Fibroblast of villous mesenchyme (primary cell): Measurements from ENCODE around the gene PRRC2B. TPM values are rescaled to one million over a fixed set of nuclear protein-coding genes. Genes with fewer than 3 reads are reported as not detected.
A peak's percentile ranks its signal among the peaks of the same experiment; 100 is the strongest.

Experiments used
- DNase-seq: peaks from one replicate; pipeline ENCODE4 v3.0.0-alpha.2; 2010; ENCODE audit warnings: low read depth
- H3K4me3 ChIP-seq: 2 replicates; pipeline ENCODE4 v1.5.1; 2011; ENCODE audit warnings: low read depth, mild to moderate bottlenecking, low read length
- total RNA-seq: library from RNA; depleted of rRNA; stranded (reverse); fragments of >200 nt; gene quantifications from 2 replicates; pipeline ENCODE4 v1.2.3, GENCODE V29; 2012
- TF ChIP-seq, protein P1 (sequence below): IDR thresholded peaks from 2 replicates; pipeline ENCODE4 v1.5.1; 2012; ENCODE audit warnings: low read depth, mild to moderate bottlenecking, low read length; ENCODE audit not compliant: insufficient read depth

The PRRC2B gene
- total RNA-seq, 1 donor, result 92.8 TPM

GRCh38 chr9:131500377-131500776 is 106.5 kb downstream of the PRRC2B start:
- no peak for DNase-seq
- TF ChIP-seq, protein P1, sequence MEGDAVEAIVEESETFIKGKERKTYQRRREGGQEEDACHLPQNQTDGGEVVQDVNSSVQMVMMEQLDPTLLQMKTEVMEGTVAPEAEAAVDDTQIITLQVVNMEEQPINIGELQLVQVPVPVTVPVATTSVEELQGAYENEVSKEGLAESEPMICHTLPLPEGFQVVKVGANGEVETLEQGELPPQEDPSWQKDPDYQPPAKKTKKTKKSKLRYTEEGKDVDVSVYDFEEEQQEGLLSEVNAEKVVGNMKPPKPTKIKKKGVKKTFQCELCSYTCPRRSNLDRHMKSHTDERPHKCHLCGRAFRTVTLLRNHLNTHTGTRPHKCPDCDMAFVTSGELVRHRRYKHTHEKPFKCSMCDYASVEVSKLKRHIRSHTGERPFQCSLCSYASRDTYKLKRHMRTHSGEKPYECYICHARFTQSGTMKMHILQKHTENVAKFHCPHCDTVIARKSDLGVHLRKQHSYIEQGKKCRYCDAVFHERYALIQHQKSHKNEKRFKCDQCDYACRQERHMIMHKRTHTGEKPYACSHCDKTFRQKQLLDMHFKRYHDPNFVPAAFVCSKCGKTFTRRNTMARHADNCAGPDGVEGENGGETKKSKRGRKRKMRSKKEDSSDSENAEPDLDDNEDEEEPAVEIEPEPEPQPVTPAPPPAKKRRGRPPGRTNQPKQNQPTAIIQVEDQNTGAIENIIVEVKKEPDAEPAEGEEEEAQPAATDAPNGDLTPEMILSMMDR, result no peak
- H3K4me3 ChIP-seq, result no peak overlapping the region

- H3K4me3 ChIP-seq, result no peak overlapping the region
- peak; percentile 67 for DNase-seq
- TF ChIP-seq, protein P1, result no peak
Measured at GRCh38 chr9:131500939-131501541, 107.2 kb downstream of the PRRC2B start.

DNA sequence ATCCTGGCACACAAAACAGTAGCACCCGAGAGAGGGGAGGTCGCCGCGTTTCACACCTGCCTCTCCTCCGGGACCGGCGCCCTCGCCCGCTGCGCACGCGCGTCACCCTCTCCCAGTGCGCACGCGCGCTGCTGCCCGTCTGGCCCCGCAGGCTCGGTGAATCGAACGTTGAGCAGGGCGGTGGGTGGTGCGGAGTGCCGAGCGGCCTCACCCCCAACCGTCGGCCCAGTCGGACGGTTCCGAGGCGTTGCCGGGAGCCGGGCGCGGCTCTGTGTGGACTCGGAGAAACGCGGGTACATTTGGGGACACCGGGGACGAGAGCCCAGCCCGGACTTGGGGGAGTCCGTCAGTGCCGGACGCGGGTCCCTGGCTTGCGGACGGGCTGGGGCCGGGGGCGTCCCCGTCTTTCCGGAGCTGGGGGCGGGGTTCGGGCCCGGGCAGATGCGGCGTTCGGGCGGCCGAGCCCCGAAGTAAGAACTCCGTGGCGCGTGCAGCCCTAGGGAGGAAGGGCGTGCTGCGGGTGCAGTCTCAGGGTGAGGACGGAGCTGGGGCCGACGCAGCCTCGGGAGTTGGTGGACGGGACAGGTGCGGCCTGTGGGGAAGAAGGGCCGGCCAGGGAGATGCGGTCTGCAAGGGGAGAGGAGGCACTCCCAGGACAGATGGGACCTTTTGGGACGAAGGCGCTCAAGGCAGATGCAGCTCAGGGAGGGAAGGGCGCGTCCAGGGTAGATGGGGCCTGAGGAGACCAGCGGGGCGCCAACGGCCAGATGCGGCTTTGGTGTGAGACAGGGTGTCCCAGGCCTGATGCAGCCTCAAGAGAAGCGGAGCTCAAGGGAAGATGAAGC is 109.1 kb downstream of the PRRC2B start, which contains the start of gene POMT1:
Gene POMT1 (plus strand): TSS at position 138 of the 845 bp plus-strand sequence. CDS start 1,301 bp downstream, outside the sequence.
- TF ChIP-seq, protein P1, result no peak
- DNase-seq, result peak; percentile 77
- peak within 1 kb of the TSS; percentile 88 for H3K4me3 ChIP-seq

DNA sequence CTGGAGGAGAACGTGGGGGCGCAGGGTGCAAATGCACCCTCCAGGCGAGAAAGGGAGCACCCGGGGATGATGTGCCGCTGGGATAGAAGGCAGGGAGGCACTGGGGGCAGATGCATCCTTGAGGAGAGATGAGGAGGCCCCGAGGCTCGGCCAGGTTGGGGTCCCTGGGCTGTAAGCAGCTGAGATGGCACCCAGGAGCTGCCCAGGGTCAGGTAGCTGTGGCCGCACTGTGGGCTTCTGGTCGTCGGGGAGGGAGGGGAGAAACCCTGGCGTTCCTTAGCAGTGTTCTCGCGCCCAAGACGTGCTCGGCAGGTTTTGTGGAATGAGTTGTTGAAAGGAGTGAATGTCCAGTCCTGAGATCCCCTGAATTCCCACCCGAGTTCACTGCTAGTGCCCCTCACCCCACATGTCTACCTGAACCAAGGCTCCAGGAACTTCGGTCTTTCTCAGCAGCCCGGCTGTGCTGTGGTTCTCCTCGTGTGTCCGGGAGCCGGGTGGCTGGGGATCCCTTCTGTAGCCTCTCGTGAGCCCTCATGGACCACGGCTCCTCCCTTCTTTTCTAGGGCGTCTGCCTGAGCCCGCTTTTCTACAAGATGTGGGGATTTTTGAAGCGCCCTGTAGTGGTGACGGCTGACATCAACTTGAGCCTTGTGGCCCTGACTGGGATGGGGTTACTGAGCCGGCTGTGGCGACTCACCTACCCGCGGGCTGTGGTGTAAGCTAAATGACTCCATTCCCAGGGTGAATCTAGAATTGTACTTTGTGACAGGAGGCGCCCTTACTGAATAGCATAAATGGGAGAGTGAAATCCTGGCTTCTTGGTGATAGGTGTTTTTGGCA is 110.0 kb downstream of the PRRC2B start:
- TF ChIP-seq, protein P1, result no peak
- peak overlapping the region; percentile 88 for H3K4me3 ChIP-seq

GRCh38 chr9:131505012-131505411 is 111.1 kb downstream of the PRRC2B start:
- TF ChIP-seq, protein P1, result no peak
- no peak for DNase-seq

More for the DNA sequence above, 110.0 kb downstream of the PRRC2B start:
- peak; percentile 23 for DNase-seq

GRCh38 chr9:131511416-131511815 is 117.5 kb downstream of the PRRC2B start:
- TF ChIP-seq, protein P1, result no peak
- no peak for DNase-seq
- H3K4me3 ChIP-seq, result no peak overlapping the region

More at GRCh38 chr9:131505012-131505411, 111.1 kb downstream of the PRRC2B start:
- no peak overlapping the region for H3K4me3 ChIP-seq
